ENCODE data around the gene SPOCK1. TPM values are rescaled to one million over a fixed set of nuclear protein-coding genes. Genes with fewer than 3 reads are reported as not detected.

SPOCK1 gene
- total and polyA plus RNA-seq, 2 experiments from 2014 or later = 268 to 471 TPM

GRCh38 chr5:137359941-137360340 is 139.2 kb downstream of the SPOCK1 start:
- DNase-seq = no peak
- no peaks in the 10 kb centered on the region for H3K27me3 ChIP-seq (replicated peaks; ENCODE audit: insufficient read depth)
- in situ Hi-C loops (cut with MboI) = no loop called here
- peaks cover 78% of the 10 kb centered on the region for H3K79me2 ChIP-seq (ENCODE audit: insufficient read depth)
- H2AFZ ChIP-seq = no peak overlapping the region
- H4K20me1 ChIP-seq (ENCODE audit: insufficient read depth) = no peaks in the 10 kb centered on the region; the same call in 1 of the 2 replicates
- H3K4me1 ChIP-seq (ENCODE audit: insufficient read depth) = peaks cover 30% of the 10 kb centered on the region
- H3K9me2 ChIP-seq (ENCODE audit: insufficient read depth) = no peaks in the 10 kb centered on the region
- H3K9ac ChIP-seq = no peak overlapping the region
- no peak overlapping the region for H3K4me3 ChIP-seq
- peaks cover 38% of the 10 kb centered on the region for H3F3A ChIP-seq (ENCODE audit: insufficient read depth)
- TF ChIP-seq EZH2 (IDR thresholded peaks at IDR 0.05; ENCODE audit: insufficient read depth, poor library complexity, severe bottlenecking) = no peak
- TF ChIP-seq EZH2phosphoT487 (IDR thresholded peaks at IDR 0.05; ENCODE audit: insufficient read depth, low read depth) = no peak
- no peak overlapping the region for H3K4me2 ChIP-seq (ENCODE audit: unreplicated experiment)
- no peaks in the 10 kb centered on the region for H3K9me3 ChIP-seq (ENCODE audit: low read depth)
- H3K27ac ChIP-seq = no peak overlapping the region
- H3K36me3 ChIP-seq (ENCODE audit: low read depth) = no peaks in the 10 kb centered on the region

GRCh38 chr5:137357436-137357835 is 141.7 kb downstream of the SPOCK1 start:
- Histone ChIP-seq H3K79me2 (ENCODE audit: insufficient read depth) (peaks cover 75% of the 10 kb centered on the region), H3K9me3 (ENCODE audit: low read depth) (no peaks in the 10 kb centered on the region), H3K36me3 (ENCODE audit: low read depth) (no peaks in the 10 kb centered on the region), H3K4me1 (ENCODE audit: insufficient read depth) (peaks cover 24% of the 10 kb centered on the region), H3K9ac (no peak overlapping the region), H3F3A (ENCODE audit: insufficient read depth) (peaks cover 31% of the 10 kb centered on the region), H3K27me3 (replicated peaks; ENCODE audit: insufficient read depth) (no peaks in the 10 kb centered on the region), H3K27ac (no peak overlapping the region), H3K4me3 (no peak overlapping the region), H3K9me2 (ENCODE audit: insufficient read depth) (no peaks in the 10 kb centered on the region), H2AFZ (no peak overlapping the region), H3K4me2 (ENCODE audit: unreplicated experiment) (no peak overlapping the region), H4K20me1 (ENCODE audit: insufficient read depth) (no peaks in the 10 kb centered on the region; the same call in 1 of the 2 replicates)
- no peak for DNase-seq
- in situ Hi-C loops (cut with MboI) = no loop called here
- TF ChIP-seq EZH2 (IDR thresholded peaks at IDR 0.05; ENCODE audit: insufficient read depth, poor library complexity, severe bottlenecking) (no peak), EZH2phosphoT487 (IDR thresholded peaks at IDR 0.05; ENCODE audit: insufficient read depth, low read depth) (no peak)
- 92 to 97% methylated on average over 3 of the region's 3 CpGs for WGBS, 2 experiments (ENCODE audit: low coverage in 1 of 2, low lambda C conversion rate in 2 of 2, missing lambda C conversion rate in 2 of 2)

DNA sequence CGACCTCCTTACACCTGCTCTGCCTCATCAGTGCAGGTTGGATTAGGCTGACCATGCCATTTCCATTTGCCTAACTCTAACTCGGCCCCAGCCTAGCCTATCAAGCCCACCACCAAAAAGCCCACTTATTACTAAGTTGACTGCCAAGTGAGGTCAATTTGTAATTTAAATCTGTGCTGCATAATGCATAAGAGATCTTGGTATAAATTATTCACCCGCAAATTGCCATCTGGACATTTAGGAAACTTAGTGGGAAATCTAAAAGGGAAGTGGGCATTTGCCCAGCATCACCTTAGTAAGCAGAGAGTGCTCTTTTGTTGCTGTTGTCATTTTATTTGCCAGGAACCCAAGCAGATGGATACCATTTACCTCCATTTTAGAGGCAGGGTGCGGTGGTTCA is 143.0 kb downstream of the SPOCK1 start:
- WGBS, 2 experiments (ENCODE audit: low coverage in 1 of 2, low lambda C conversion rate in 2 of 2, missing lambda C conversion rate in 2 of 2) = 90 to 93% methylated on average over 4 of the region's 4 CpGs
- Histone ChIP-seq H3K36me3 (ENCODE audit: low read depth) (no peaks in the 10 kb centered on the region), H3K9ac (no peak overlapping the region), H3K27me3 (replicated peaks; ENCODE audit: insufficient read depth) (no peaks in the 10 kb centered on the region), H3K27ac (no peak overlapping the region), H3K4me1 (ENCODE audit: insufficient read depth) (peaks cover 21% of the 10 kb centered on the region), H3K4me2 (ENCODE audit: unreplicated experiment) (no peak overlapping the region), H3K9me2 (ENCODE audit: insufficient read depth) (no peaks in the 10 kb centered on the region), H3K79me2 (ENCODE audit: insufficient read depth) (peaks cover 74% of the 10 kb centered on the region), H2AFZ (no peak overlapping the region), H3K9me3 (ENCODE audit: low read depth) (no peaks in the 10 kb centered on the region), H3K4me3 (no peak overlapping the region), H4K20me1 (ENCODE audit: insufficient read depth) (no peaks in the 10 kb centered on the region; the same call in 1 of the 2 replicates), H3F3A (ENCODE audit: insufficient read depth) (peaks cover 21% of the 10 kb centered on the region)
- DNase-seq = no peak
- in situ Hi-C loops (cut with MboI) = no loop called here
- TF ChIP-seq EZH2phosphoT487 (IDR thresholded peaks at IDR 0.05; ENCODE audit: insufficient read depth, low read depth) (no peak), EZH2 (IDR thresholded peaks at IDR 0.05; ENCODE audit: insufficient read depth, poor library complexity, severe bottlenecking) (no peak)

GRCh38 chr5:137355708-137356107 is 143.4 kb downstream of the SPOCK1 start:
- no peaks in the 10 kb centered on the region for H3K36me3 ChIP-seq (ENCODE audit: low read depth)
- no peaks in the 10 kb centered on the region for H3K9me3 ChIP-seq (ENCODE audit: low read depth)
- peaks cover 74% of the 10 kb centered on the region for H3K79me2 ChIP-seq (ENCODE audit: insufficient read depth)
- in situ Hi-C loops (cut with MboI) = no loop called here
- DNase-seq = no peak
- no peak overlapping the region for H3K9ac ChIP-seq
- peaks cover 17% of the 10 kb centered on the region for H3K4me1 ChIP-seq (ENCODE audit: insufficient read depth)
- no peak overlapping the region for H3K4me3 ChIP-seq
- no peak for TF ChIP-seq EZH2 (IDR thresholded peaks at IDR 0.05; ENCODE audit: insufficient read depth, poor library complexity, severe bottlenecking)
- TF ChIP-seq EZH2phosphoT487 (IDR thresholded peaks at IDR 0.05; ENCODE audit: insufficient read depth, low read depth) = no peak
- H2AFZ ChIP-seq = no peak overlapping the region
- H3K9me2 ChIP-seq (ENCODE audit: insufficient read depth) = no peaks in the 10 kb centered on the region
- no peak overlapping the region for H3K27ac ChIP-seq
- H4K20me1 ChIP-seq (ENCODE audit: insufficient read depth) = no peaks in the 10 kb centered on the region; the same call in 1 of the 2 replicates
- peaks cover 17% of the 10 kb centered on the region for H3F3A ChIP-seq (ENCODE audit: insufficient read depth)
- H3K27me3 ChIP-seq (replicated peaks; ENCODE audit: insufficient read depth) = no peaks in the 10 kb centered on the region
- WGBS, 2 experiments (ENCODE audit: low coverage in 1 of 2, low lambda C conversion rate in 2 of 2, missing lambda C conversion rate in 2 of 2) = 95 to 100% methylated on average over 4 of the region's 4 CpGs
- no peak overlapping the region for H3K4me2 ChIP-seq (ENCODE audit: unreplicated experiment)

DNA sequence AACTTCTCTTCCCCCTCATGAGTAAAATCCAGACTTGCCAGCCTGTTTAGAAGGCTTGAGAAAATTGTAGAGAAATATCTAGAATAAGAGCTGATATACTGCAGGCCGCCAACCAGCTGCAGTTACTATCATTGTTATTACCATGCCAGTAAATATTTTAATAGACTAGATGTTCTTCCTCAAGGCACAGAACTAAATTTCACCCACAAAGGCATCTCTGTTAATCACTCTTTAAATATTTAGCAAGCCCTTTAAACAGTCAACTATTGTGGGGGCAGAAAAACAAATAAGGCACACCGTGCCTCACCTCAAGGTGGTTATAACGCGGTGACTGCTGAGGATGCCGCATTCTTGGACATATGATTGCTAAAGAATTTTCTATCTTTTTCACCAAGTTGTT is 147.0 kb downstream of the SPOCK1 start:
- no peak for DNase-seq
- in situ Hi-C loops (cut with MboI) = no loop called here
- Histone ChIP-seq H3K79me2 (ENCODE audit: insufficient read depth) (peaks cover 73% of the 10 kb centered on the region), H3K36me3 (ENCODE audit: low read depth) (no peaks in the 10 kb centered on the region), H3K4me2 (ENCODE audit: unreplicated experiment) (no peak overlapping the region), H3K9me3 (ENCODE audit: low read depth) (no peaks in the 10 kb centered on the region), H3K4me3 (no peak overlapping the region), H3F3A (ENCODE audit: insufficient read depth) (0 out of 2 replicates have a peak, but pooled peaks cover 8% of the 10 kb centered on the region), H3K27me3 (replicated peaks; ENCODE audit: insufficient read depth) (no peaks in the 10 kb centered on the region), H3K4me1 (ENCODE audit: insufficient read depth) (peaks cover 8% of the 10 kb centered on the region), H2AFZ (no peak overlapping the region), H3K9me2 (ENCODE audit: insufficient read depth) (no peaks in the 10 kb centered on the region), H3K27ac (no peak overlapping the region), H4K20me1 (ENCODE audit: insufficient read depth) (no peaks in the 10 kb centered on the region; the same call in 1 of the 2 replicates), H3K9ac (no peak overlapping the region)
- TF ChIP-seq EZH2phosphoT487 (IDR thresholded peaks at IDR 0.05; ENCODE audit: insufficient read depth, low read depth) = no peak
- no peak for TF ChIP-seq EZH2 (IDR thresholded peaks at IDR 0.05; ENCODE audit: insufficient read depth, poor library complexity, severe bottlenecking)
- 82 to 83% methylated on average over 5 of the region's 5 CpGs for WGBS, 2 experiments (ENCODE audit: low coverage in 1 of 2, low lambda C conversion rate in 2 of 2, missing lambda C conversion rate in 2 of 2)
